HFF-Myc (cell line): Measurements from ENCODE around the gene SLC24A5.
A peak's percentile ranks its signal among the peaks of the same experiment; 100 is the strongest.

ENCODE experiments used
- DNase-seq: peaks from one replicate; pipeline ENCODE4 v3.0.0-alpha.2; 2011; ENCODE audit warnings: low read depth; ENCODE audit errors: extremely low read depth
- H3K4me3 ChIP-seq: replicated peaks from 2 replicates; pipeline ENCODE4 v1.5.1; 2011; ENCODE audit warnings: low read depth, mild to moderate bottlenecking, control low read depth, low read length
- CTCF ChIP-seq: IDR thresholded peaks from 2 replicates; pipeline ENCODE4 v1.5.1; 2012; ENCODE audit warnings: mild to moderate bottlenecking, low read depth, low read length, control low read depth; ENCODE audit errors: missing control alignments

SLC24A5 gene

GRCh38 chr15:48105936-48106335 lies 14.9 kb upstream of the SLC24A5 start:
- TF ChIP-seq CTCF: no peak
- DNase-seq: no peak

GRCh38 chr15:48109212-48109611 lies 11.6 kb upstream of the SLC24A5 start:
- DNase-seq: no peak
- TF ChIP-seq CTCF: no peak
- H3K4me3 ChIP-seq: no peak overlapping the region

More at GRCh38 chr15:48105936-48106335, 14.9 kb upstream of the SLC24A5 start:
- H3K4me3 ChIP-seq: no peak overlapping the region

DNA sequence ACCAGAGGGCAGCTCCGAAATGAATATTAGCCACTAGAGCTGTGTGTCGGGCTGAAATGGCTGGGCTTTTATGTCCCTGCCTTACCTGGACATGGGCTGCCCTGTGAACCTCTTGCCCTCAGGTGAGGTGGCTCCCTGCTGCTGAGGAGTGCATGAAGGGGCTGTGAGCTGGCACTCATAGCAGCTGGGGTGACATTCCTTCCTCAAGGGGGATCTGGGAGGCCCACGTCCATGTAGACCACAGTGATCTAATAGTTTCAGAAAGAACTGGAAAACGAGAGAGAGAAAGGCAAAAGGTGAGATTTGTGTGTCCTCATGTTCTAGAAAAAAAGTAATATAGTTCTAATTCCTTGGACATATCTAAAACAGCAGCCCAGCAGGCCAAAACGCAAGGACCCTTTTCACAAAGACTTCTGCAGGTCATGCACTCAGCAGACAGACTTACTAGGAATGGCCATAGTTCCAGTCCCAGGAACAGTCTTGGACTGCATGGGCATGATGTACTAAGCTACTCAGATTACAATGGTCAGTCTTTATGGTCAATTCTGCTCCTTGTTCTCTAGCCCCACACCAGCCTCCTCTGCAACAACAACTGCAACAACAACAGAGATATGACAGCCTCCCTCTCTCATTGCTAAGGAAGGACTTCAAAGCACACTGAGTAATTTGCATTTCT lies 10.8 kb upstream of the SLC24A5 start:
- TF ChIP-seq CTCF: peak; percentile 10
- H3K4me3 ChIP-seq: no peak overlapping the region
- no peak for DNase-seq

- peak; percentile 56 for TF ChIP-seq CTCF
- H3K4me3 ChIP-seq: no peak overlapping the region
- no peak for DNase-seq
Observed at GRCh38 chr15:48112242-48112641, 8.5 kb upstream of the SLC24A5 start.

GRCh38 chr15:48119277-48119676 lies 1.5 kb upstream of the SLC24A5 start:
- no peak for TF ChIP-seq CTCF
- DNase-seq: no peak
- no peak overlapping the region for H3K4me3 ChIP-seq

GRCh38 chr15:48121849-48122248 lies 1.1 kb downstream of the SLC24A5 start:
- H3K4me3 ChIP-seq: no peak overlapping the region
- no peak for TF ChIP-seq CTCF

More at GRCh38 chr15:48121849-48122248, 1.1 kb downstream of the SLC24A5 start:
- no peak for DNase-seq
